C4-2B (cell line): ENCODE data around the gene TARP.
A peak's percentile ranks its signal among the peaks of the same experiment; 100 is the strongest.

Source experiments
- H3K27ac ChIP-seq: fragments of 450-650 bp; 2 replicates; pipeline ENCODE4 v1.5.1; 2017
- ZFX ChIP-seq: fragments of 450-650 bp; IDR thresholded peaks from 2 replicates; pipeline ENCODE4 v1.6.1; 2017
- TF ChIP-seq, protein P1 (sequence below): fragments of 450-650 bp; conservative IDR thresholded peaks from 2 replicates; pipeline ENCODE4 v1.5.1; 2017; ENCODE audit warnings: mild to moderate bottlenecking

TARP gene

DNA sequence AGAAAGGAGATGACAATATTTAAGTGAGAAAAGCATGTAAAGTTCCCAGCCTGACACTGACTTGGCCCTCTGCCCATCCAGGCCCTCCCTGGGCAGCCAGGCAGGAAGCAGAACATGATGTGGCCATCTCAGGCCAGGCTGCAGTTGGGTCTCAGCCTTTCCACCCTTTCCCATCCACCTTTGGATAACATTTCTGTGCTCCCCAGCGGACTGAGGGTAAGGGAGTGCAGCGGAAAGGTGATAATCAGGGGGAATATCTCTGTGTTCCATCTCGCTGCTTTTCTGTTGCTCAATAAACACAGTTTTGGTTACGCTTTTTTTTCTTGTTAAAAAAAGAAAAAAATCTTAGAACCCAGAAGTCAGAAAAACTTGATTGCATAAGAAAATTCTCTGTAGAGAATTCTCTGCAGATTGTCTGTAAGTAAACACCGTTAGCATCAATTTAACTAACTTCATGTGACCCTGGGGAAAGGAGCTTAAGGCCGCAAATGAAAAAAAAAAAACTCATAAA is 37.2 kb upstream of the TARP start:
- no peak overlapping the region for H3K27ac ChIP-seq
- TF ChIP-seq, protein P1, sequence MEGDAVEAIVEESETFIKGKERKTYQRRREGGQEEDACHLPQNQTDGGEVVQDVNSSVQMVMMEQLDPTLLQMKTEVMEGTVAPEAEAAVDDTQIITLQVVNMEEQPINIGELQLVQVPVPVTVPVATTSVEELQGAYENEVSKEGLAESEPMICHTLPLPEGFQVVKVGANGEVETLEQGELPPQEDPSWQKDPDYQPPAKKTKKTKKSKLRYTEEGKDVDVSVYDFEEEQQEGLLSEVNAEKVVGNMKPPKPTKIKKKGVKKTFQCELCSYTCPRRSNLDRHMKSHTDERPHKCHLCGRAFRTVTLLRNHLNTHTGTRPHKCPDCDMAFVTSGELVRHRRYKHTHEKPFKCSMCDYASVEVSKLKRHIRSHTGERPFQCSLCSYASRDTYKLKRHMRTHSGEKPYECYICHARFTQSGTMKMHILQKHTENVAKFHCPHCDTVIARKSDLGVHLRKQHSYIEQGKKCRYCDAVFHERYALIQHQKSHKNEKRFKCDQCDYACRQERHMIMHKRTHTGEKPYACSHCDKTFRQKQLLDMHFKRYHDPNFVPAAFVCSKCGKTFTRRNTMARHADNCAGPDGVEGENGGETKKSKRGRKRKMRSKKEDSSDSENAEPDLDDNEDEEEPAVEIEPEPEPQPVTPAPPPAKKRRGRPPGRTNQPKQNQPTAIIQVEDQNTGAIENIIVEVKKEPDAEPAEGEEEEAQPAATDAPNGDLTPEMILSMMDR = no peak
- no peak for TF ChIP-seq ZFX

DNA sequence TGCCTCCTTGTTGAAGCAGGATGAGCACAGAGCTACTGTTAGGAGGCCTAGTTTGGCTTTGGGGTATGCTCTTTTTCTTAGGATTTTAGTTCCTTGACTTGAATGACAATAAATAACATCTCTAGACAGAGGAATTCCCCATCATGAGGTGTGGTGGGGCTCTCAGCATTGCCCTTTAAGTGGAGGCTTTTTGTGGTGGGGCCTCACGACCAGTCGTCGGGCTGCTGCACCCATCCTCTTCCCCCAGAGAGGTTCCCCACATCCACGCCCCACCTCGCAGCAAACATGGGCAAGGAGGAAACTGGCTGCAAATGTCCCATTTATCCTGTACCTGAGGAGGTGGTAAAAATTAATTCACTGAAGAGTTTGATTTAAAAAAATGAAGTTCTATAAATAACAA is 36.1 kb upstream of the TARP start:
- no peak overlapping the region for H3K27ac ChIP-seq
- TF ChIP-seq, protein P1 = no peak
- no peak for TF ChIP-seq ZFX

DNA sequence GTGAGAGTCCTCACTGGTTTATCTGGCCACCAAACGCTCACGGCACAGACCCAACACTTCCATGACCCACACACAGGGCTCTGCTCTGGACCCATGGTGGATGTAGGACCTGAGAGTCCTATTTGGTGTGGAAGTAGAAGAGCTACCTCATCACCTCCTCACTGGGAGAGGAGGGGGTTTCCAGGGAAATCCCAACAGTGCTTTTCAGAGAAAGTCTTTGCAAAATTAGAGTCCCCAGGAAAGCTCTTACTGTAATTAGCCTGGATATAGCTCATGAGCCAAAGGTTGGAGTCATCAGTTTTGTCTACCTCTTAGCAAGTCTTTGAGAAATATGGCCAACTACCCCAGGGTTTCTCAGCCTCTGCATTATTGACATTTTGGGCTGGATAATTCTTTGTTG is 34.7 kb upstream of the TARP start:
- TF ChIP-seq, protein P1 = no peak
- no peak for TF ChIP-seq ZFX

DNA sequence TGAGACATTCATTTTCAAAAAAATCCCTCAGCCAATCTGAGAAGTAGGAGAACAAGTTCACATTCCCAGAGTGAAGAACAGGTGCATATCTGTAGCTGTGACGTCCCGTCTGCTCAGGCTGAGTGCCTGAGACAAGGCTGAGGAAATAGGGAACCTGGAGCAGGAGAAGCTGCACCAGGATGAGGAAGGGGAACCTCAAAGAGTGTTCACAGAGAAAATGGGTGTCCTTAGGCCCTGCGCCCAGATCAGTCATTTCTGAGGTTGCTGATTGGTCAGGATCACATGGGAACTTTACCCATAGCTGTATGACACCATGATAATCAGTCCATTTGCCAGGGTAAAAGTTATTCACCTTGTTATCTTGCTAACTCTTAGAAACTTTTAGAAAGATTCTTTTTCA is 34.2 kb upstream of the TARP start:
- no peak overlapping the region for H3K27ac ChIP-seq
- TF ChIP-seq, protein P1 = no peak
- TF ChIP-seq ZFX = no peak

More for the DNA sequence above, 34.7 kb upstream of the TARP start:
- H3K27ac ChIP-seq = no peak overlapping the region

DNA sequence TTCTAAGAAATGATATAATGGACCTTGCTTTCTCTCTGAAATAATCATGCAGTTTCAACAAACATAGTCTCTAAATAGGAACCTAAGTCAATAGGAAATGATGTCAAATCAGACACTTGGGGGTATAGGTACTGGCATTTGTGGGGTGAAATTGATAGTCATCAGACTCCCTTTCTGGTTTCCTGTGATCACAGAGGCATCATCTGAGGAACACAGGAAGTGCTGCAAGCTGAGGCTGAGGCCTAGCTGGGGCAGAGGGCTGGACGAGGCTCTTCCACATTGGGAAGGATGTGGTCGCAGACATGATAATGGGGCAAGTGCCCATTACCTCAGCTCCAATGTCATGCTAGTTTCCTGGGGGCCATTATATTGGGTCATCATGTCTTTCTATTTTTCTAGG is 33.5 kb upstream of the TARP start:
- no peak for TF ChIP-seq ZFX
- TF ChIP-seq, protein P1 = no peak
- peak overlapping the region; percentile 72 for H3K27ac ChIP-seq

DNA sequence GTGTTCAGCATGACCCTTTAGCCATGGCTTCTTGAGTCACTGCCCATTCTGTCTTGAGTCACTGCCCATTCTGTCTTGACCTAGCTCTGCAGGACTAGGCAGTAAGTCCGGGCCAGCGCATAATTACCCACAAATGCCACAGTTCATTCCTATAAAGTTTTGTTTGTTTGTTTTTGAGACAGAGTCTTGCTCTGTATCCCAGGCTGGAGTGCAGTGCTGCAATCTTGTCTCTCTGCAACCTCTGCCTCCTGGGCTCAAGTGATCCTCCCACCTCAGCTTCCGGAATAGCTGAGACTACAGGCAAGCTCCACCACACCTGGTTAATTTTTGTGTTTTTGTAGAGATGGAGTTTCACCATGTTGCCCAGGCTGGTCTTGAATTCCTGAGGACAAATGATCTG is 32.7 kb upstream of the TARP start:
- TF ChIP-seq ZFX = no peak
- TF ChIP-seq, protein P1 = no peak
- peak overlapping the region; percentile 72 for H3K27ac ChIP-seq

DNA sequence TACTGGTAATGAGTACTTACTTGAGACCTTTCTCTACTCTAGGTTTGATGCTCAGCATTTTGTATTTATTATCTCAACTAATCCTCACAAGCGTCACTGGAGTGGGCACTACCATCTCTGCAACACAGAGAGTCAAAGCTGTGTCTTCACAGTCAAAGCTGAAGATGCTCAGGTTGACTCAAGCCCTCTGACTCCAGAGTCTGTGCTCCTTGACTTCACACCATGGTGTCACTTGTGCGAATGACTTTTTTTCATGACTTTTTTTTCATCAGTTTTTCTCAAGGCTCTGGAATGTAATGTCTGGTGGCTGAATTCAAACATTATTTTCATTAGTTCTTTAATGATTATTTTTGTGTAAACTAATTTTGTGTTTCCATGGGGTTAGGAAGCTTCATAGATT is 30.4 kb upstream of the TARP start:
- no peak overlapping the region for H3K27ac ChIP-seq
- TF ChIP-seq, protein P1 = no peak
- TF ChIP-seq ZFX = no peak
